GM12878 (cell line): Measurements from ENCODE around the gene NUDT5.
A peak's percentile ranks its signal among the peaks of the same experiment; 100 is the strongest.

Source experiments
- CHD2 ChIP-seq: IDR thresholded peaks from 2 replicates; pipeline ENCODE4 v1.6.1; 2011; ENCODE audit warnings: low read depth, low read length, improper control_type of control experiment, borderline replicate concordance
- CREB1 ChIP-seq: IDR thresholded peaks from 2 replicates; pipeline ENCODE4 v1.6.1; 2012; ENCODE audit warnings: low read depth, mild to moderate bottlenecking, inconsistent platforms
- CTCF ChIP-seq, 3 experiments: IDR thresholded peaks in 2 of 3; conservative IDR thresholded peaks in 1 of 3; 2 replicates each; pipeline ENCODE4 v1.5.1; 2011; ENCODE audit warnings: low read depth in 3 of 3, low read length in 3 of 3, mild to moderate bottlenecking in 3 of 3, control low read depth in 2 of 3, moderate library complexity in 2 of 3, inconsistent platforms in 1 of 3, mixed read lengths in 1 of 3; ENCODE audit not compliant: control insufficient read depth in 2 of 3, insufficient read depth in 1 of 3; ENCODE audit errors: extremely low read depth in 1 of 3
- E2F8 ChIP-seq: fragments of 450-650 bp; IDR thresholded peaks from 2 replicates; pipeline ENCODE4 v1.6.1; 2018; ENCODE audit warnings: mild to moderate bottlenecking, low read depth, moderate library complexity; ENCODE audit not compliant: partially characterized antibody
- IRF3 ChIP-seq: fragments of 450-650 bp; IDR thresholded peaks from 2 replicates; pipeline ENCODE4 v1.6.1; 2014; ENCODE audit warnings: mild to moderate bottlenecking
- LARP7 ChIP-seq: fragments of 450-650 bp; IDR thresholded peaks from 2 replicates; pipeline ENCODE4 v1.6.1; 2017; ENCODE audit warnings: mild to moderate bottlenecking
- MAX ChIP-seq: IDR thresholded peaks from 2 replicates; pipeline ENCODE4 v1.6.1; 2012; ENCODE audit warnings: low read depth, low read length, improper control_type of control experiment
- NRF1 ChIP-seq: conservative IDR thresholded peaks from 2 replicates; pipeline ENCODE4 v1.6.1; 2011; ENCODE audit warnings: mild to moderate bottlenecking, low read depth, low read length, improper control_type of control experiment
- POLR2AphosphoS5 ChIP-seq: IDR thresholded peaks from 2 replicates; pipeline ENCODE4 v1.6.1; 2011; ENCODE audit warnings: mild to moderate bottlenecking, low read length, inconsistent platforms
- RAD51 ChIP-seq: fragments of 450-650 bp; IDR thresholded peaks from 2 replicates; pipeline ENCODE4 v1.6.1; 2016; ENCODE audit warnings: moderate library complexity, mild to moderate bottlenecking, inconsistent platforms
- USF2 ChIP-seq: IDR thresholded peaks from 2 replicates; pipeline ENCODE4 v1.6.1; 2011; ENCODE audit warnings: low read depth, low read length, improper control_type of control experiment, borderline replicate concordance
- YY1 ChIP-seq: IDR thresholded peaks from 2 replicates; pipeline ENCODE4 v1.6.1; 2011; ENCODE audit warnings: low read depth, mild to moderate bottlenecking, low read length

- no peak for TF ChIP-seq USF2
- no peak for TF ChIP-seq MAX
- peak; percentile 45; the same call in 1 of the 2 replicates for TF ChIP-seq YY1
- TF ChIP-seq CTCF (IDR thresholded peaks at IDR 0.05 in 2 of 3, conservative IDR thresholded peaks at IDR 0.05 in 1 of 3; ENCODE audit: control insufficient read depth in 2 of 3, extremely low read depth in 1 of 3, insufficient read depth in 1 of 3, low read depth in 3 of 3, low read length in 3 of 3), result no peak
- no peak for TF ChIP-seq NRF1
- no peak for TF ChIP-seq CHD2
- TF ChIP-seq E2F8, result no peak
- no peak for TF ChIP-seq LARP7
- TF ChIP-seq CREB1, result peak; percentile 77
- TF ChIP-seq POLR2AphosphoS5, result no peak
- no peak for TF ChIP-seq RAD51
- no peak for TF ChIP-seq IRF3
Observed at GRCh38 chr10:12121673-12122072, 74.0 kb downstream of the NUDT5 start.
